Astrocyte (in vitro differentiated cells and primary cell): ENCODE data around the gene GRAP2. TPM values are rescaled to one million over a fixed set of nuclear protein-coding genes. Genes with fewer than 3 reads are reported as not detected.

Experiments used
- DNase-seq: peaks from one replicate; pipeline ENCODE4 v3.0.0-alpha.2; 2010; ENCODE audit warnings: low read depth
- FAIRE-seq: peaks from 2 replicates; lab custom pipeline; 2011; peaks lifted over from hg19 to GRCh38; lab: Jason Lieb, UNC
- H2AFZ ChIP-seq: 2 replicates; pipeline ENCODE4 v1.6.0; 2012; ENCODE audit warnings: low read depth, low read length, inconsistent platforms
- H3K27ac ChIP-seq: 2 replicates; pipeline ENCODE4 v1.5.1; 2011; ENCODE audit warnings: low read depth, low read length, inconsistent platforms
- H3K27me3 ChIP-seq: 2 replicates; pipeline ENCODE4 v1.6.0; 2011; ENCODE audit warnings: low read length, inconsistent platforms; ENCODE audit not compliant: insufficient read depth
- H3K36me3 ChIP-seq: 2 replicates; pipeline ENCODE4 v1.5.1; 2011; ENCODE audit warnings: low read length, inconsistent platforms; ENCODE audit not compliant: insufficient read depth
- H3K4me1 ChIP-seq: 2 replicates; pipeline ENCODE4 v1.5.1; 2011; ENCODE audit warnings: low read length, inconsistent platforms; ENCODE audit not compliant: insufficient read depth
- H3K4me2 ChIP-seq: 2 replicates; pipeline ENCODE4 v1.6.0; 2012; ENCODE audit warnings: low read length, inconsistent platforms
- H3K4me3 ChIP-seq: 2 replicates; pipeline ENCODE4 v1.5.1; 2011; ENCODE audit warnings: low read depth, mild to moderate bottlenecking, low read length, inconsistent platforms; ENCODE audit not compliant: insufficient read depth
- H3K79me2 ChIP-seq: 2 replicates; pipeline ENCODE4 v1.6.0; 2012; ENCODE audit warnings: mild to moderate bottlenecking, low read length, inconsistent platforms; ENCODE audit not compliant: insufficient read depth
- H3K9ac ChIP-seq: 2 replicates; pipeline ENCODE4 v1.6.0; 2012; ENCODE audit warnings: mild to moderate bottlenecking, low read length, inconsistent platforms
- H3K9me3 ChIP-seq: 2 replicates; pipeline ENCODE4 v1.5.1; 2012; ENCODE audit warnings: low read depth, mild to moderate bottlenecking, low read length, inconsistent platforms; ENCODE audit not compliant: insufficient read depth
- H4K20me1 ChIP-seq: 2 replicates; pipeline ENCODE4 v1.6.0; 2012; ENCODE audit warnings: low read length, inconsistent platforms; ENCODE audit not compliant: insufficient read depth
- H3K27ac Mint-ChIP-seq: one replicate; pipeline ENCODE4 v1.8.0; 2021; ENCODE audit warnings: mild to moderate bottlenecking, mixed read lengths; ENCODE audit not compliant: unreplicated experiment
- H3K27me3 Mint-ChIP-seq: one replicate; pipeline ENCODE4 v1.8.0; 2021; ENCODE audit warnings: low read depth, mixed read lengths; ENCODE audit not compliant: unreplicated experiment
- H3K36me3 Mint-ChIP-seq: one replicate; pipeline ENCODE4 v1.8.0; 2021; ENCODE audit warnings: low read depth, mixed read lengths; ENCODE audit not compliant: unreplicated experiment
- H3K4me1 Mint-ChIP-seq: one replicate; pipeline ENCODE4 v1.8.0; 2021; ENCODE audit warnings: low read depth, mixed read lengths; ENCODE audit not compliant: unreplicated experiment
- H3K4me3 Mint-ChIP-seq: one replicate; pipeline ENCODE4 v1.8.0; 2021; ENCODE audit warnings: mild to moderate bottlenecking, moderate library complexity, mixed read lengths; ENCODE audit not compliant: unreplicated experiment
- H3K9me3 Mint-ChIP-seq: one replicate; pipeline ENCODE4 v1.8.0; 2021; ENCODE audit warnings: mild to moderate bottlenecking, mixed read lengths; ENCODE audit not compliant: unreplicated experiment
- EZH2 ChIP-seq: IDR thresholded peaks from 2 replicates; pipeline ENCODE4 v1.6.1; 2012; ENCODE audit warnings: mild to moderate bottlenecking, low read length, inconsistent platforms; ENCODE audit not compliant: insufficient read depth
- total RNA-seq: library from RNA; stranded (reverse); gene quantifications from 2 replicates; pipeline ENCODE4 v1.2.1, GENCODE V29; 2021
- TF ChIP-seq, protein P1 (sequence below): IDR thresholded peaks from 2 replicates; pipeline ENCODE4 v1.5.1; 2011; ENCODE audit warnings: low read depth, mild to moderate bottlenecking, inconsistent platforms, low read length, moderate library complexity; ENCODE audit not compliant: insufficient read depth

GRAP2 gene
- total RNA-seq, 1 donor from 2014 or later: 0.23 TPM

DNA sequence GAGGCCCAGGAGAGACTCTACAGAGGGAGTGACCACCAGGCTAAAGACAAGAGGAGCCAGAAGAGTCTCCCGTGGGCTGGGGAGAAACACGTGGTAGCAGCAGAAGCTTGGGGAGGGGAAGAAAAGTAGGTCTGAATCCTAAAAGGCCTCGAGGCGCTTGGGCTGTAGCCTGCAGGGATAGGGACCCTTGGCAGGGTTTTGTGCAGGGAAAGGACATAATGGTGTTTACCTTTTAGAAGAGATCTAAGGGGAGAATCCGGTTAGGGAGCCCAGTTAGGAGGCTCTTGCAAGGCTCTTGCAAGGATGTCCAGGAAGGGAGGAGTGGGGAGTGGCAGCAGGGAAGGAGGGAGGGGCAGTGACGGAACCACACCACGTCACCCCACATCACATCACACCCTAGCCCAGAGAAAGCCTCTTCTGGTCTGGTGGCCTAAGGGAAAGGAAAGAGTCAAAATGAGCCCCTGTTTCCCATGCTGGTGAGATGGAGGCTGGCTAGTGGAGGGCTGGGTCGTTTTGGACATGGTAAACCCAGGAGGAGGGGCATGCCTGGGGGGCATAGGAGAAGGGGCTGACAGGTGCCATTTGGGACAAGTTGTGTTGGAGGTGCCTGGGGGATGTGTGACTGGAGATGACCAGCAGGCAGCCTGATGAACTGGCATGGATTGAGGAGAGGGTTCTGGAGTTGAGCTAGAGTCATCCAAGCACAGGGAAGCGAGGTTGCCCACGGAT, 87.7 kb downstream of the GRAP2 start:
- no peak for FAIRE-seq
- Histone ChIP-seq H3K79me2 (no peaks in the 10 kb centered on the region), H3K36me3 (no peaks in the 10 kb centered on the region), H3K4me1 (no peaks in the 10 kb centered on the region), H3K27me3 (peaks cover 8% of the 10 kb centered on the region), H3K9ac (no peak overlapping the region), H3K4me2 (no peak overlapping the region), H4K20me1 (no peaks in the 10 kb centered on the region), H3K9me3 (no peaks in the 10 kb centered on the region), H3K27ac (no peak overlapping the region), H2AFZ (no peak overlapping the region), H3K4me3 (no peak overlapping the region)
- Mint-ChIP-seq H3K27me3 (peaks cover 64% of the 10 kb centered on the region), H3K27ac (no peak overlapping the region), H3K4me3 (no peak overlapping the region), H3K4me1 (peaks cover 3% of the 10 kb centered on the region), H3K36me3 (no peaks in the 10 kb centered on the region), H3K9me3 (peaks cover 3% of the 10 kb centered on the region)
- TF ChIP-seq, protein P1, sequence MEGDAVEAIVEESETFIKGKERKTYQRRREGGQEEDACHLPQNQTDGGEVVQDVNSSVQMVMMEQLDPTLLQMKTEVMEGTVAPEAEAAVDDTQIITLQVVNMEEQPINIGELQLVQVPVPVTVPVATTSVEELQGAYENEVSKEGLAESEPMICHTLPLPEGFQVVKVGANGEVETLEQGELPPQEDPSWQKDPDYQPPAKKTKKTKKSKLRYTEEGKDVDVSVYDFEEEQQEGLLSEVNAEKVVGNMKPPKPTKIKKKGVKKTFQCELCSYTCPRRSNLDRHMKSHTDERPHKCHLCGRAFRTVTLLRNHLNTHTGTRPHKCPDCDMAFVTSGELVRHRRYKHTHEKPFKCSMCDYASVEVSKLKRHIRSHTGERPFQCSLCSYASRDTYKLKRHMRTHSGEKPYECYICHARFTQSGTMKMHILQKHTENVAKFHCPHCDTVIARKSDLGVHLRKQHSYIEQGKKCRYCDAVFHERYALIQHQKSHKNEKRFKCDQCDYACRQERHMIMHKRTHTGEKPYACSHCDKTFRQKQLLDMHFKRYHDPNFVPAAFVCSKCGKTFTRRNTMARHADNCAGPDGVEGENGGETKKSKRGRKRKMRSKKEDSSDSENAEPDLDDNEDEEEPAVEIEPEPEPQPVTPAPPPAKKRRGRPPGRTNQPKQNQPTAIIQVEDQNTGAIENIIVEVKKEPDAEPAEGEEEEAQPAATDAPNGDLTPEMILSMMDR: no peak
- TF ChIP-seq EZH2: no peak
- DNase-seq: no peak

DNA sequence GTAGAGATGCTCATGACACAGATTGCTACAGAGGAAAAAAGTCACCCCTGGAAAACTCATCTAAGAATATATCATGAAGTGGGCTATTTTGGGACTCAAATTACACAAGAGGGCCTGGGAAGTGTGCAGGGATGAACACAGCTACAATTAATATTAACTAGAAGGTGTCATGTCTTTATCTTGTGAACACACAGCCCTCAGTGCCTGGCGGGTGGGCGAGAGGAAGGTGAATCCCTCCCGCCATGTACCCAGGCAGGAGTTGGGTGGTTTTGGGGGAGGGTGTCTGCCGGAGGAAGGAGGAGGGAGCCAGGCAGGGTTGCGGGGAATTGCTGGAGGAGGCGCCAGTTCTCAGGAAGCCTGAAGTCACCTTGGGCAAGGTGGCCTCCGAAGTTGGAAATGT, 88.7 kb downstream of the GRAP2 start:
- peaks cover 63% of the 10 kb centered on the region for H3K27me3 Mint-ChIP-seq
- Histone ChIP-seq H3K79me2 (no peaks in the 10 kb centered on the region), H3K4me1 (no peaks in the 10 kb centered on the region), H3K36me3 (no peaks in the 10 kb centered on the region), H3K9ac (no peak overlapping the region), H3K27me3 (peaks cover 12% of the 10 kb centered on the region), H2AFZ (no peak overlapping the region), H3K9me3 (no peaks in the 10 kb centered on the region), H3K4me2 (no peak overlapping the region), H3K4me3 (no peak overlapping the region), H3K27ac (no peak overlapping the region), H4K20me1 (no peaks in the 10 kb centered on the region)
- TF ChIP-seq, protein P1: no peak
- no peak for TF ChIP-seq EZH2
- H3K4me3 Mint-ChIP-seq: no peak overlapping the region
- no peak for FAIRE-seq
- H3K36me3 Mint-ChIP-seq: no peaks in the 10 kb centered on the region
- H3K9me3 Mint-ChIP-seq: peaks cover 3% of the 10 kb centered on the region
- H3K4me1 Mint-ChIP-seq: peaks cover 1% of the 10 kb centered on the region
- no peak overlapping the region for H3K27ac Mint-ChIP-seq
- no peak for DNase-seq

DNA sequence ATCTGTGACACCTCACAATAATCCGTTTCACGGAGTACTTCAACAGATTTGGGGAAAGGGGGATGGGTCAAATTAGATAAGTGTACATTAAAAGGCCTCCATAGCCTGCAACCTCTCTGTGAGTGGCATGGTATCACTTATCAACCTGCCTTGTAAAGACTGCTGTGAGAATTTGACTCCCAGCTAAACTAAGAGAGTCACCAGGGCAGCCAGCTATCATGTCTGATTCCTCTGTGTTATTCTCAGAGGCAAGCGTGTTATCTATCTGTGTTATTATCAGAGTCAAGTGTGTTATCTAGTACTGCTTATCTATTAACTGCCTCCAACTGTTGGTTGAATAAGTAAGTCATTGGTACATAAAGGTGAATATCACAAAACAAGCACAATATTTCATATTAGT, 89.8 kb downstream of the GRAP2 start:
- TF ChIP-seq, protein P1: no peak
- TF ChIP-seq EZH2: no peak
- no peak overlapping the region for H2AFZ ChIP-seq

More for the DNA sequence above, 89.8 kb downstream of the GRAP2 start:
- H3K4me3 ChIP-seq: no peak overlapping the region
- no peaks in the 10 kb centered on the region for H4K20me1 ChIP-seq
- H3K4me1 Mint-ChIP-seq: peaks cover 1% of the 10 kb centered on the region
- no peak overlapping the region for H3K27ac Mint-ChIP-seq
- H3K27me3 ChIP-seq: peaks cover 12% of the 10 kb centered on the region
- no peaks in the 10 kb centered on the region for H3K79me2 ChIP-seq
- DNase-seq (no peak), FAIRE-seq (no peak)
- no peak overlapping the region for H3K4me3 Mint-ChIP-seq
- H3K4me1 ChIP-seq: no peaks in the 10 kb centered on the region
- H3K9me3 Mint-ChIP-seq: peaks cover 3% of the 10 kb centered on the region
- H3K36me3 ChIP-seq: no peaks in the 10 kb centered on the region
- no peak overlapping the region for H3K27ac ChIP-seq
- peaks cover 55% of the 10 kb centered on the region for H3K27me3 Mint-ChIP-seq
- no peak overlapping the region for H3K9ac ChIP-seq
- no peaks in the 10 kb centered on the region for H3K36me3 Mint-ChIP-seq
- H3K9me3 ChIP-seq: no peaks in the 10 kb centered on the region
- no peak overlapping the region for H3K4me2 ChIP-seq
